Subcutaneous adipose tissue (tissue), 4 donors: ENCODE results near the gene MET. TPM values are rescaled to one million over a fixed set of nuclear protein-coding genes. Genes with fewer than 3 reads are reported as not detected.

Experiments used
- CTCF ChIP-seq: fragments of 450-650 bp; IDR thresholded peaks from one replicate; pipeline ENCODE4 v1.5.1; 2016; ENCODE audit warnings: low read depth, mild to moderate bottlenecking, control low read depth, antibody characterized with exemption, moderate library complexity
- total RNA-seq, 4 donors: library from RNA; depleted of rRNA; stranded (reverse); fragments of >200 nt; gene quantifications; one replicate each; pipeline ENCODE4 v1.1.0, GENCODE V29; 2016

The MET gene
- total RNA-seq, 4 donors from 2014 or later, result 15.6 to 49.5 (median 40.7) TPM

DNA sequence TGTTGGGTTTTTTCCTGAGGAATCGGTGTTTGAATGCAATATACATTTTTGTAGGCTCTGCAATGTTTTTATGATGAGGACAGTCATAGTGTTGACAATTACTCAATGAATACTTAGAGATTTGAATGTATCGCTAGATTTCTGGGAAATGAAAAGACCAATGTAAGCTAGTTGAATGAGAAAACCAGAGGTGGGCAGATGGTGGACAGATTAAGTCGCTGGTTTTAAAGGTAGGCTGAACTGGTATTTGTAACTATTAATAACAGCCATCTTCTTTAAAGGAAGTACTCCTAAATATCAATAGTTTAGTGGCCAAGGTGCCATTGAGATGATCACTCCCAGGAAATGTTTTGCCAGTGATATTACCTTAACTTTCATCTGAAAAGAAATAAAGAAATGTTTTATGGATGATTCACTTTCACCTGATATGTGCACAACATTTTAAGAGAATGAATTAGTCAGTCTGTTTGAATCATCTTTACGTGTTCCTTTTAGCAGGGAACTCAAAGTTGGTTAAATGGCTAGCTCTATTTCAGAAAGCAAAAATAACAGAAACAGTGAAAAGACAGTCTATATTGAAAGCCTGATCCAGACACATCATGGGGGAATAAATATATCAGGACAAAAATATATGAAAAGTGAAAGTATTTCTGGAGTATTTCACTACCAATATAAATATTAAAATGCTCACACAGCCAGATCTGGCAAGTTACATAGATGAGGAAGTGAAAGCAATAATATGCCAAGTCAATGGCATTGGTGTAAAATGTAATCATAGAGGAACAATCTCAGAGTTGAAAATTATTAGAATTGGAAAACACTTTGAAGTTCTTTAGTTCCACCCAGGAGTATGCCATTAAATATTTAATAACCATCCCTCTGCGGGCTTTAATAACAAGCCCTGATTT lies 20.7 kb downstream of the MET start:
- TF ChIP-seq CTCF, result no peak

GRCh38 chr7:116696707-116697106 lies 24.7 kb downstream of the MET start:
- no peak for TF ChIP-seq CTCF

DNA sequence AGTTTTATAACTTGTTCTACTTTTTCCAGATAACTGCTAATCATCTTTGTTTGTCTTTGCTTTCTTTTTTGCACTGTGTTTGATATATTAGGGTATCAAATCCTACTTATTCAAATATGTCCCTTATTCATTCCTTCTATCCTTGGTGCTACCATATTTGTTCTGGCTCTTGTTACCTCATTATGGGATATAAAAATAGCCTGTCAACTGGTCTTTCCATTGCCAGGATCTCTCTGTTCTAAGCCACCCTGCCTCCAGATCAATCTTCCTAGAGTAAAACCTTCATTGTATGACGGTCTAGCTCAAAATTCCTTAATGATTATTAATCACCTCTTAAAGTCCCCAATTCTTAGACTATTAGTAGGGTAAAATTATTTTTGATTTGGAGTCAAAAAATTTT lies 25.2 kb downstream of the MET start:
- TF ChIP-seq CTCF, result no peak

- no peak for TF ChIP-seq CTCF
Measured at GRCh38 chr7:116697761-116698160, 25.8 kb downstream of the MET start.

GRCh38 chr7:116698396-116698795 lies 26.4 kb downstream of the MET start:
- TF ChIP-seq CTCF, result no peak

DNA sequence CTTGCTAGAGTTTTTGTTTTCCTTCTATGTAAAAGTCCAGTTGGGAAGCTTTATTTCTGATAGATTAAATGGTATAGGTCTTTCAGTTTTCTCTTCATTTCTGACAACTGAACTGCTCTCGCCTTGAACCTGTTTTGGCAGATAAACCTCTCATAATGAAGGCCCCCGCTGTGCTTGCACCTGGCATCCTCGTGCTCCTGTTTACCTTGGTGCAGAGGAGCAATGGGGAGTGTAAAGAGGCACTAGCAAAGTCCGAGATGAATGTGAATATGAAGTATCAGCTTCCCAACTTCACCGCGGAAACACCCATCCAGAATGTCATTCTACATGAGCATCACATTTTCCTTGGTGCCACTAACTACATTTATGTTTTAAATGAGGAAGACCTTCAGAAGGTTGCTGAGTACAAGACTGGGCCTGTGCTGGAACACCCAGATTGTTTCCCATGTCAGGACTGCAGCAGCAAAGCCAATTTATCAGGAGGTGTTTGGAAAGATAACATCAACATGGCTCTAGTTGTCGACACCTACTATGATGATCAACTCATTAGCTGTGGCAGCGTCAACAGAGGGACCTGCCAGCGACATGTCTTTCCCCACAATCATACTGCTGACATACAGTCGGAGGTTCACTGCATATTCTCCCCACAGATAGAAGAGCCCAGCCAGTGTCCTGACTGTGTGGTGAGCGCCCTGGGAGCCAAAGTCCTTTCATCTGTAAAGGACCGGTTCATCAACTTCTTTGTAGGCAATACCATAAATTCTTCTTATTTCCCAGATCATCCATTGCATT lies 27.1 kb downstream of the MET start:
- TF ChIP-seq CTCF, result no peak

GRCh38 chr7:116699722-116700120 lies 27.7 kb downstream of the MET start:
- no peak for TF ChIP-seq CTCF
